HG03342 (cell line): Measurements from ENCODE around the gene COX8A.
"Not testable (repeated sequence)": the region's sequence is repeated elsewhere in the genome, so short reads cannot be mapped to it uniquely, and the experiment has no call there.

ENCODE experiments used
- ATAC-seq: cut with Tn5 transposase; IDR thresholded peaks from one replicate; pipeline ENCODE4 v1.9.1; 2021; ENCODE audit warnings: mild to moderate bottlenecking, moderate library complexity; ENCODE audit not compliant: unreplicated experiment

Gene COX8A

DNA sequence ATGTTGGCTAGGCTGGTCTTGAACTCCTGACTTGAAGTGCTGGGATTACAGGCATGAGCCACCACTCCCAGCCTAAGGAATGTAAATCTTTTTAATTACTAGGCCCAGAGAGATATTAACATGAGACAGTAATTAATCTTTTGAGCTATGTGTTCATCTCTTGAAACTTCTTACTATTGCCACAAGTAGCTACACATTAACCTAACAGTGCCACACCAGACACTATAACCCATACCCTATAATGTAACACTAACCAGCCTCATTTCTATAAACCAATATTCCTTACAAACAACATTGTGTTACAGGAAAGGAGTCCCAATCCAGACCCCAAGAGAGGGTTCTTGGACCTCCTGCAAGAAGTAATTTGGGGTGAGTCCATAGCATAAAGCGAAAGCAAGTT is 8.0 kb upstream of the COX8A start:
- no peak for ATAC-seq

DNA sequence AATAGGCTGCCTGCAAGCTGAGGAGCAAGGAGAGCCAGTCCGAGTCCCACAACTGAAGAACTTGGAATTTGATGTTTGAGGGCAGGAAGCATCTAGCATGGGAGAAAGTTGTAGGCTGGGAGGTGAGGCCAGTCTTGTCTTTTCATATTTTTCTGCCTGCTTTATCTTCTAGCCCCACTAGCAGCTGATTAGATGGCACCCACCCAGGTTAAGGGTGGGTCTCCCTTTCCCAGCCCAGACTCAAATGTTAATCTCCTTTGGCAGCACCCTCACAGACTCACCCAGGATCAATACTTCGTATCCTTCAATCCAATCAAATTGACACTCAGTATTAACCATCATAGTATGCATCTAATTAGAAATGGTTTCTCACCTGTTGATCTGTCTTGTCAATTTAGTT is 5.0 kb upstream of the COX8A start:
- no peak for ATAC-seq

DNA sequence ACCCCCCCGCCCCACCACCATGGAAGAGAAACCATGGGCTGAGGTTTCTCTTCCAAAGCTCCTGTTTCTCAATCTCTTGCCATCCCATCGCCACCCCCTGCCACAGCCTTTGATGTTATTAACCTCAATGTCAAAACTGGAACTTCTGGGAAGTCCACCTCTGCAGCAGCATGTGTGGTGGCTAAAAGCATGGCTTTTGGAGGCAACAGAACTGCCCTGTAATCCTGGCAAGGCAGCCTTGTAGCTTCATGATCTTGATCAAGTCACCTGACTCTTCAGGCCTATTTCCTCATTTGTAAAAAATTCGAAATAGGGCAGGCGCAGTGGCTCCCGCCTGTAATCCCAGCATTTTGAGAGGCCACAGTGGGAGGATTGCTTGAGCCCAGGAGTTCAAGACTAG is 3.5 kb upstream of the COX8A start:
- no peak for ATAC-seq

DNA sequence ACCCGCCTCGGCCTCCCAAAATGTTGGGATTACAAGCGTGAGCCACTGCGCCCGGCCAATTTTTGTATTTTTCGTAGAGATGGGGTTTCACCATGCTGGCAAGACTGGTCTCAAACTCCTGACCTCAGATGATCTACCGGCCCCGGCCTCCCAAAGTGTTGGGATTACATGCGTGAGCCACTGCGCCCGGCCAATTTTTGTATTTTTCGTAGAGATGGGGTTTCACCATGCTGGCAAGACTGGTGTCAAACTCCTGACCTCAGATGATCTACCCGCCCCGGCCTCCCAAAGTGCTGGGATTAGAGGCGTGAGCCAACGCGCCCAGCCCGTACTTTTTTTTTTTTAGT is 535 bp upstream of the COX8A start:
- ATAC-seq, result not testable (repeated sequence)

DNA sequence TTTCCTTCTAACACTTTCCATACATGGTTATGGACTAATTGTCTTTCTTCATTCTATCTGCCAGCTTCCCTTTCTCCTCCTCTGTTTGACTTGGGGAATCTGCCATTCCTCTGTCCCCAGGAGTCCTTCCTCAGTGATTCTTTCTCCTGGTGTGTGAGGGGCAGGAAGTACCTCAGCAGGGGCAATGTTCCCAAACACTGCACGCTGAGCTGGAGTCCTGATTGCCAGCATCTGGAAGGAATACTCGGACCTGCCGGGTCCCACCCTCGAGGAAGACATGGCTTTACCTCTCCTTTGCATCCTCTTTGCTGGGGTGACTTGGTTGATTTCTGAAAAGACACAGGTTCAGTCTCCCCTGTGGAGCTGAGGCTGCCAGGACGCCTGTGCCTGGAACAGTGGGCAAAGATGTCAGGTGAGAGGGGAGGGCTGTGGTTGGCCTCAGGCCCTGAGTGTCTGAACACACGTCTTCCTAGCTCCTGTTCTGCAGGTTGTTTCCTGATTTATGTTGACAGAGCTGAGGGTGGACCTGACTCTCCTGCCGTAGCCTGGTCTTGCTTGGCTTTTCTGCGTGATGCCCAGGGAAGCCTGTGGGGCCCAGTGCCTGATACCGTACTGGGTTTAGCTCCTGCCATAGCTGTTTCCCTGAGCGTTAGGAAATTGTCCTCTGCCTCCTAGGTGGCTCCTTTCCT is 4.3 kb downstream of the COX8A start:
- ATAC-seq, result no peak

DNA sequence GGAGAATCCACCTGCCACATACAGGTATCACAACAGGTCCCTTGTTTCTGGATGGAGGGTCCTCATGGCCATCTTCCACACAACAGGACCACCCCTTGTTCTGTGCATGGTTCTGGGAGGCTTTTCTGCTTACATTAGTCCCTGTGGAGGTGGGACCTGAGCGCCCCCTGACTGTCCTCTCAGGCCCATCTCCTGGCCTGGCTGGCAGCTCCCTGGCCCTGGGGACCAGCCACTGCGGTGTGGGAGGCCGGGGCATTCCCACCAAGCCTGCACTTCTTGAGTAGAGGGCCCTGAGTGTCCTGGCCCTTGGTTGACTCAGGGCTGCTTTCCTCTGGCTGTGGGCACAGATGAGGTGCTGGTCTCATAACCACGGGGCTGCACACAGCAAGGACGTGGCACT is 5.0 kb downstream of the COX8A start:
- ATAC-seq, result no peak

DNA sequence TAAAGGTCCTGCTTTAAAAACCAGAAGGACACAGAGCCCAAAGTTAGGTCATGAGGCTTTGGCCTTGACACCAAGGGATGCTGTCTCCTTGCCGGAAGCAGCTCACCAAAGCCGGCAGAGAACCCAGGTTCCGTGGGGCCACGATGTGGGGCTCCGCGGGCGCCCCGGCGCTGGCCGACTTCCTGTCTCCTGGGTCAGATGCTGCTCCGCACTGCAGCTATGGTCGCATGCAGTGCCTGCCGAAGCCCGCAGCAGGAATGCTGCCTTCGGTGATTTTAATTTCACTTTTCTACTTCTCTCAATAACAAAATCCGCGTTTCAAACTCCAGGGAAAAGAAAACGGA is 11.4 kb downstream of the COX8A start:
- peak; percentile 46 for ATAC-seq

DNA sequence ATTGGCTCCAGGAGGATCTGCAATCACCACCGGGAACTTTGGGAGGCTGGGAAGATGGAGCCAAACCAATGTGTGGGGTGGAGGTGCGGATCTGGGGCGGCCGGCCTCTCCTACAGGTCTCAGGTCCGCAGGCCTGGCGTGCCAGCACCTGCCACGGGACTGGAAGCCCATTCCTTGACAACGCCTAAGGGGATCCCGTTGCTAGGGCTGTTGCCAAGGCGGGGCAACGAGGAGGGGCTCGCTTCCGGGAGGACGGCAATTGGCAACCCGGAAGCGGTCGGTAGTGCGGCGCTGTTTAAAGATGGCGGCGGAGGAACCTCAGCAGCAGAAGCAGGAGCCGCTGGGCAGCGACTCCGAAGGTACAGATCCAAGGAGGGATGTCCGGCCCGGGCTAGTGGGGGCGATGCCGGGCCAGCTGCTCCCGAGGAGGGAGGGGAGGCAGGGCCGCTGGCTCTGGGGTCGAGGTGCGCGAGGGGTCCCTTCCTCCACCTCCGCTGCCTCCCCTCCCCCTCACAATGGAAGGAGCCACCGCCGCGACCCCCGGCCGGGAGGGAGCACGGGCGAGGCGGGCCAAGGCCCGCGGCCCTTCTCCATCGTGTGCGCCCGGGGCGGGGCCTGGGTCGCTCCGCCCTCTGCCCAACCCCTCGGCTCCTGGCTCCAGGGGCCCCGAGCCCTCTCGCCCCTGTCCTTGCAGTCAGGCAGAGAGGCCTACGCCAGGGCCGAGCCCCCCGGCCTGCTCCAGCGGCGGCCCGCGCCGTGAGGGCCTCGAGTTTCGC is 11.9 kb downstream of the COX8A start, which contains the start of gene OTUB1:
TSS of gene OTUB1 (plus strand) at position 283 of the 776 bp plus-strand sequence. CDS start at position 302, 19 bp downstream.
- ATAC-seq, result peak; percentile 88

DNA sequence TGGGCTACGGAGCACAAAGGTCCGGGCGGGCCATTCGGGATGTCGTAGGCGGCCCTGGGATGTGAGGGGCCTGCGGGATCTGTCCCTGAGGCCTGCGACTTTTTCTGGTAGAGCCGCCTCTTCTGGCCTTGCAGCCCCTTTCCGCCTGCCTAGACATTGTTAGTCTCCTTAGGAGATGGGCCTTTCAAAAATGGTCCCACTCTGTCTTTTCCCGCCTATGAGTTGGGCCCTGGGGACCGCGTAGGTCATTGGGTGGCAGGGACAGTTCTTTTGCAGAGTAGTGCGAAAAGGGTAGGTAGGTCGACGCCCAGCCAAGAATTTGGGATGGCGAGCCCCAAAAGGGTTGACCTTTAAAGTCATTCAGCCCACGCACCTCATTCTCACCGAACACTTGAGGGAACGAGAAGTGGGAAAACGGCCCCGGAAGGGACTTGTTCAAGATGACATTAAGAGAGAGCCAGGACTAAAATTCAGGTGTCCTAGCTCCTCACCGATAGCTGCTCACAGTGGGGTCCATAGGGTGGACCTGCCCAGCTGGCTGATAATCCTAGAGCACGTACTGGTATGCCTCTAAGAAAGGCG is 12.6 kb downstream of the COX8A start:
- no peak for ATAC-seq

DNA sequence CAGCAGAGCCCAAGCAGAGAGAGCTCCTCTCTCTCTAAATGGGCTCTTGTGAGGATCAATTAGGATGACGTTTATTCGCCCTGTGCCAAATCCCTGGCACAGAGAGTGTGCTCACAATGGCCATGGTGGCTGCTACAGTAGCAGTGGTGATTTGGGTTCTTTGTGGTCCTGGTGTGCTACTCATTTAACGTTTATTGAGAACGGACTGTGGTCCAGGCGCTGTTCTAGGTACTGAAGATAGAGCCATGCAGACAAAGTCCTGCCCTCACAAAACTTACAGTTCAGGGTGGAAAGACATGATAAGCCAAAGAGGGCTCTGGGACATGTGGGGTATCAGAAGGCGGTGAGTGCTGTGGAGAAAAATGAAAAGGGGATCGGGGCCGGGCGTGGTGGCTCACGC is 17.1 kb downstream of the COX8A start:
- ATAC-seq, result no peak

DNA sequence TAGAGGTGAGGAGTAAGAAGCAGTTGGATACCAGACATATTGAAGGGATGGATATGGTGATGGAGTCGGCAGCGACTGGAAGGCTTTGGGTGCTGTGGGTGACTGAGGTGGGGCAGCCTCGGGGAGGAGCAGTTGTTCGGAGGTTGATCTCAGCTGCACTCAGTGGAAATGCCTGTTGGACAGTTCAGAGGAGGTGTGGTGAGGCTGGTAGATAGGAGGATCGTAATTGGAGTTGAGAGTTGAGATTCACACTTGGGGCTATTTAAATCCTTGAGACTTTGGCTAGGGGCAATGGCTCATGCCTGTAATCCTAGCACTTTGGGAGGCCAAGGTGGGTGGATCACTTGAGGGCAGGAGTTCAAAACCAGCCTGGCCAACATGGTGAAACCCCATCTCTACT is 18.7 kb downstream of the COX8A start:
- ATAC-seq, result no peak

DNA sequence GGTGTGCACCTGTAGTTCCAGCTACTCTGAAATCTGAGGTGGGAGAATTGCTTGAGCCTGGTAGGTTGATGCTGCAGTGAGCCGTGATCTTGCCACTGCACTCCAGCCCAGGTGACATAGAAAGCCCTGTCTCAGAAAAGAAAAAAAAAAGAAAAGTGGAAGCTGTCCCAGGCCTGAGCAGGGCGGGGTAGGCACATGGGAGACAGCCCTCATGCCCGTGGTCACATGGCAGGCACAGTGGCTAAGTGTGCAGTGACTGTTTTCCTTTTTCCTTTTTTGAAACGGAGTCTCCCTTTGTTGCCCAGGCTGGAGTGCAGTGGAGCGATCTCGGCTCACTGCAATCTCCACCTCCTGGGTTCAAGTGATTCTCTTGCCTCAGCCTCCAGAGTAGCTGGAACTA is 19.6 kb downstream of the COX8A start:
- no peak for ATAC-seq

DNA sequence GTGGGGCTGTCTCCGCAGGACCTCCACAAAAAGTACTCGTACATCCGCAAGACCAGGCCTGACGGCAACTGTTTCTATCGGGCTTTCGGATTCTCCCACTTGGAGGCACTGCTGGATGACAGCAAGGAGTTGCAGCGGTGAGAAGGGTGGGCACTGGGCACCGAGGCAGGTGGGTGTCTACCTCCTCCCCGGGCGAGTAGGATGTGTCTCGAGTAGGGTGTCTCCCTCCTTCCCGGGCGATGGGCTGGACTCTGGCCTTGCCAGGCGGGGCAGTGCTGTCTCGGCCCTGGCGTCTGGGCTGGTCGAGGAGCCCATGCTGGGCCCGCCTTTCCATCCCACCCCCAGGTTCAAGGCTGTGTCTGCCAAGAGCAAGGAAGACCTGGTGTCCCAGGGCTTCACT is 22.1 kb downstream of the COX8A start:
- ATAC-seq, result no peak

DNA sequence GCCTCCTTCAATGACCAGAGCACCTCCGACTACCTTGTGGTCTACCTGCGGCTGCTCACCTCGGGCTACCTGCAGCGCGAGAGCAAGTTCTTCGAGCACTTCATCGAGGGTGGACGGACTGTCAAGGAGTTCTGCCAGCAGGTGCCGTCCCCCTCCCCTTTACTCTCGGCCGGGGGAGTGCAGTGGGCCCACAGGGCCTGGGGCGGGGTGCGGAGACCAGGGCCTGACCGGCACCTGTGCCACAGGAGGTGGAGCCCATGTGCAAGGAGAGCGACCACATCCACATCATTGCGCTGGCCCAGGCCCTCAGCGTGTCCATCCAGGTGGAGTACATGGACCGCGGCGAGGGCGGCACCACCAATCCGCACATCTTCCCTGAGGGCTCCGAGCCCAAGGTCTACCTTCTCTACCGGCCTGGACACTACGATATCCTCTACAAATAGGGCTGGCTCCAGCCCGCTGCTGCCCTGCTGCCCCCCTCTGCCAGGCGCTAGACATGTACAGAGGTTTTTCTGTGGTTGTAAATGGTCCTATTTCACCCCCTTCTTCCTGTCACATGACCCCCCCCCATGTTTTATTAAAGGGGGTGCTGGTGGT is 22.8 kb downstream of the COX8A start:
- no peak for ATAC-seq

DNA sequence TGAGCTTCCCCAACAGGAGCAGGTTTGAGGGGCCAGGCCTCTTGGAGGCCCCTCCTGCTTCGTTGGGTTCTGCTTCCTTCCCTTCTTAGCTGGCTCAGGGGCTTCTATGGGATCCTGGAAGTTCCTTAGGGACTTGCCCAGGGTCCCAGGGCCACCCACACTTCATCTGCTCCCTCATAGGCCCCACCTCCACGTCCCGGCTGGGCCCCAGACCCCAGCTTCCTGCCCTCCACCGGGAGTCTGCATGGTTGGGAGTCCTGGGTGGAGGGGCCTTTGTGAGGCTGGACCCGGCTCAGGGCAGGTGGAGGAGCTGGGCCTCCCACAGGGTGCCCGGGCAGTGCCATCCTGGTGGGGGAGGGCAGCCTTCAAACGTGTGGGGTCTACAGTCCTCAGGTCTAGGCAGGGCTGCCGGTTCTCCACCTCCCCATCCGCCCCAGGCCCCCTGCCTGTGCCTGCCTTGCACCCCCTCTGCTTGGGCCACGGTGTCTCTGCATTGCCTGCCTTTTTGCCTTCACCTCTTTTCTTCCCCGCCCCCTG is 23.4 kb downstream of the COX8A start:
- ATAC-seq, result no peak

DNA sequence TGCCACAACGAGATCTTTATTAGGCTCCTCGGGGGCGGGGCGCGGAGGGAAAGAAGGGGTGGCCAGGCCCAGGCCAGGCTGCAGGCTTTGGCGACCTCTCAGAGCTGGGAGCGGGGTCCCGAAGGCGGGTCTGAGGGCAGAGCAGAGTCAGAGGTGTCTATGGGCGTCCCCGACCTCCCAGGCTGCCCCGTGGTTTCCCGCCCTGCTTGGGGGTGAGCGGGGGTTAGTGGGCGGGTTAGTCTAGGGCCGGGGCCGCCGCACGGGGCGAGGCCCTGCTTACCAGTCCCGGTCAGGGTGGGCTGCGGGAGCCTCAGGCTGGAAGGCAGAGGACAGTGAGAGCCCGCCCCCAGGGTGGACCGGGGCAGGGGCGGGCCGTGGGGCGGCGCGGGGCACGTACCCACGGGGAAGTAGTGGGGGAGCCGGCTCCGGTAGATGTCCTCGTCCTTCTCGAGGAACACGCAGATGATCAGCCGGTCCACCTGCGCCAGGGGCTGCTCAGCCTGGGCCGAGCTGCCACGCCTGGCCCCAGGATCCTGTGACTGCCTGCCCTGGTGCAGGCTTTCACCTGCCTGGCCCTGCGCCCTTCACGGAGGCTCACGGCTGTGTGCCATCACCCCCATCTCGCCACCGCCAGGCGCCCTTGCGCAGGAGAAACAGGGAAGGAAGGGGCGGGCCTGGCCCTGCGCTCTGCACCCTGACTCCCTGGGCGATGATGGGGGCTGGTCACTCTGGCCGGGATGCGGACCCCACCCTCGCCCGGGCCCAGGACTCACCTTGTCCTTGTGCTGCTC is 24.3 kb downstream of the COX8A start:
- no peak for ATAC-seq

DNA sequence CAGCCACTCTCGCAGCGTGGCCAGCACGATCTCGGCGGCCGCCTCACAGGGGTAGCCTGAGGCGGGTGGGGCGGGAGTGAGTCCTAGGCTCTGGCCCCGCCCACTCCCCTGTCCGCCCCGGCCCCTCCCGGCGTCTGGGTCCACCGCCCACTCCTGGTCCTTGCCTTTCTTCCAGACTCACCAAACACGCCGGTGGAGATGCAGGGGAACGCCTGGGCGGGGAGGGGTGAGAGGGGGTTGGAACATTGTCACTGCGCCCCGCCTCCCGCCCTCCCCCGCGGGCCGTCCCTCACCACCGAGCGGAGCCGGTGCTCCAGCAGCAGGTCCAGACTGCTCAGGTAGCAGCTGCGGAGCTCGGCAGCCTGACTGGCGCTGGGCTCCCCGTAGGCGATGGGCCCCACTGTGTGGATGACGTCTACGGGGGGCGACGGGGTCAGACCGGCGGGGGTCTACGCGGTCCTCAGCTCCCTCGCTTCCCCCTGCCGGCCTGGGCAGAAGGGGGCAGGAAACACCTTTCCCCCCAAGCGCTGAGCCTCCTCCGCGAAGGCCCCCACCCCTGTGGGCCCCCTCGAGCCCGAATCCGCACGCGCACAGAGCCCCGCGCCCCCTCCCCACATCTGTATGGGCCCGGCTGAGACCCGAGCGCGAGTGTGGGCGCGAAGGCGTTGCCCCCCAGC is 25.1 kb downstream of the COX8A start:
- ATAC-seq, result no peak

DNA sequence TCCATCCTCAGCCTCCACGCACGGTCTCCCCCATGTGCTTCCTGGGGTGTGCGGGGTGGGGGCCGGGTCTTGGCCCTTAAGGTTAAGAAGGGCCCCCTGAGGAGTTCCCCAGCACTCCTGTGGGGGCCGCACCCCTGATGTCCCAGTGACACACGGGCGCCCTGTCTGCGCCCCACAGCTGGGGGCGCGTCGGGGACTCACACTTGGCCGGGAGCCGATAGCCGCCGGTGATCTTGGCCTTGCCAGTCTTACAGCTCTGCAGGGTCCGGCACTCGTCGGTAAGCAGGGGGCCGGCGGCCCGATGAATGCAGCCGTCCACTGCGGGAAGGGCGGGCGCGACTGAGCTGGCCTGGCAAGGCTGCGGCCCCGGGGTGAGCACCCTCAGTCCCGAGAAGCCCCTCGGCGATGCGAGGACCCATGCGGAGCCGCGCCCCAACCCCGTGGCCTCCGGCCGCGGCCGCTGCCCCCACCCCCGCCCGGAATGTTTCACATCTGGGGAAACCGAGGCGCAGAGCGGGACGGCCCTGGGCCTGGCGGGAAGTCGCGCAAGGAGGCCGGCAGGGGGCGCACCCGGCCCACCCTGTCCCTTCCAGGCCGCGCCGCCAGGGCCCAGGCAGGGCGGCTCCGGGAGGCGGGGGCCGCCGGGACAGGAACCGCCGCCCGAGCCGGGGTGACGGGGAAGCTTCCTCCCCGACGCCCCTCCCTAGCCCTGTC is 25.8 kb downstream of the COX8A start:
- ATAC-seq, result no peak

DNA sequence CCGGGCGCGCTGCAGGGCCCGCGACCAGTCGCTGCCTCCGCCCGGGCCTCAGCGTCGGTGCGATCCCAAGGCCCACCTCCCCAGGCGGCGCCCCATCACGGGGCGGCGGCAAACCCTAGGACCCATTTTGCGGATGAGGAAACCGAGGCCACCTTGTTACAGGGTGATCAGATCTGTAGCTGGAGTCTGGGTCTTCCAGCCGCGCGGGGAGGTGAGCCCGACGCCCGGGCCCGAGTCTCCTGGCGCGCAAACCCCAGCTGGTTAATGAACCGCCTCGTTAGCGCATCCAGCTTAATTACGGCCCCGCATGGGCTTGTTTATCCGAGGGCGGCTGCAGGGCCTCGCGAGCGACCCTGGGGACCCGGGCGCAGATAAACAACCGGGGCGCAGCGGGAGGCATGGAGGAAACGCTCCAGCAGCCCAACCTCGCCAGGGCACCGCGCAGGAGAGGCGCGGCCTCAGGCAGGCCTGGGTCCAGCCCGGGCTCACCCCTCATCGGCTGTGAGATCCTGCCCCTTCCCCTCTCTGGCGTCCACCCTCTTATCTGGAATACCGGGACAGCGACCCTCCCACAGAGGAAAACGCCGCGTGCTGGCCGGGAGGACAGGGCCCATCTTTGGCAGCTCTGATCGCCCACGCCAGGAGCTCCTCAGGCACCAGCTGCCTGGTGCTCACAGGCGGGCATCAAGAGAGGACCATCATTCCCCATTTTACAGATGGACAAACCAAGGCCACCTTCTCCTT is 26.5 kb downstream of the COX8A start:
- ATAC-seq, result no peak
